ENCODE measurements around the gene ATP9B. TPM values are rescaled to one million over a fixed set of nuclear protein-coding genes. Genes with fewer than 3 reads are reported as not detected.
A peak's percentile ranks its signal among the peaks of the same experiment; 100 is the strongest.

ATP9B gene
- total and polyA plus RNA-seq, 12 donors = 6.7 to 19.7 (median 14.5) TPM

DNA sequence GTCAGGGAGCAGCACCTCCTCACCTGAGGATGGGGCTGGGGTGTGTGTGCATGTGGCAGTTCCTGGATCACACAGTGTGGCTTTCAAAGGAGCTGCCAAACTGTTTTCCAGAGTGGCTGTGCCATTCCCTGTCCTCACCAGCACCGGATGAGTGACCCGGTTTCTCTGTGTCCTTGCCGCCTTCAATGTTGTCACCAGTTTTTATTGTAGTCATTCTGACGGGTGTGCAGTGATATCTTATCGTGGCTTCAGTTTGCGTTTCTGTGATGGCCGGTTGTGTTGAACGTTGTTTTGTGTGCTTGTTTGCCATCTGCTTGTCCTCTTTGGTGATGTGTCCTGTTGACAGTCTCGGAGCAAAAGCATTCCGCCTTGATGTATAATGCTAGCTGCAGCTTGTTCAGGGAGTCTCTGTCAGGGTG, 108.9 kb downstream of the ATP9B start:
- Histone ChIP-seq H3K9me3 (no peaks in the 10 kb centered on the region), H3K4me1 (no peaks in the 10 kb centered on the region), H3K36me3 (peaks cover 0 to 39% (median 0%) of the 10 kb centered on the region in 9 donors), H3K27ac (no peak overlapping the region), H3K27me3 (no peaks in the 10 kb centered on the region), H3K4me3 (no peak overlapping the region)
- intact Hi-C loops (cut with DNase I) = no loop called here
- TF ChIP-seq, protein P1, sequence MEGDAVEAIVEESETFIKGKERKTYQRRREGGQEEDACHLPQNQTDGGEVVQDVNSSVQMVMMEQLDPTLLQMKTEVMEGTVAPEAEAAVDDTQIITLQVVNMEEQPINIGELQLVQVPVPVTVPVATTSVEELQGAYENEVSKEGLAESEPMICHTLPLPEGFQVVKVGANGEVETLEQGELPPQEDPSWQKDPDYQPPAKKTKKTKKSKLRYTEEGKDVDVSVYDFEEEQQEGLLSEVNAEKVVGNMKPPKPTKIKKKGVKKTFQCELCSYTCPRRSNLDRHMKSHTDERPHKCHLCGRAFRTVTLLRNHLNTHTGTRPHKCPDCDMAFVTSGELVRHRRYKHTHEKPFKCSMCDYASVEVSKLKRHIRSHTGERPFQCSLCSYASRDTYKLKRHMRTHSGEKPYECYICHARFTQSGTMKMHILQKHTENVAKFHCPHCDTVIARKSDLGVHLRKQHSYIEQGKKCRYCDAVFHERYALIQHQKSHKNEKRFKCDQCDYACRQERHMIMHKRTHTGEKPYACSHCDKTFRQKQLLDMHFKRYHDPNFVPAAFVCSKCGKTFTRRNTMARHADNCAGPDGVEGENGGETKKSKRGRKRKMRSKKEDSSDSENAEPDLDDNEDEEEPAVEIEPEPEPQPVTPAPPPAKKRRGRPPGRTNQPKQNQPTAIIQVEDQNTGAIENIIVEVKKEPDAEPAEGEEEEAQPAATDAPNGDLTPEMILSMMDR (IDR thresholded peaks at IDR 0.05) = no peak
- 44 to 63% methylated on average over 10 of the region's 10 CpGs for WGBS, 2 donors
- DNase-seq (no peak), ATAC-seq (peak in 7 of 8 donors; percentile 37 to 87 (median 73))

DNA sequence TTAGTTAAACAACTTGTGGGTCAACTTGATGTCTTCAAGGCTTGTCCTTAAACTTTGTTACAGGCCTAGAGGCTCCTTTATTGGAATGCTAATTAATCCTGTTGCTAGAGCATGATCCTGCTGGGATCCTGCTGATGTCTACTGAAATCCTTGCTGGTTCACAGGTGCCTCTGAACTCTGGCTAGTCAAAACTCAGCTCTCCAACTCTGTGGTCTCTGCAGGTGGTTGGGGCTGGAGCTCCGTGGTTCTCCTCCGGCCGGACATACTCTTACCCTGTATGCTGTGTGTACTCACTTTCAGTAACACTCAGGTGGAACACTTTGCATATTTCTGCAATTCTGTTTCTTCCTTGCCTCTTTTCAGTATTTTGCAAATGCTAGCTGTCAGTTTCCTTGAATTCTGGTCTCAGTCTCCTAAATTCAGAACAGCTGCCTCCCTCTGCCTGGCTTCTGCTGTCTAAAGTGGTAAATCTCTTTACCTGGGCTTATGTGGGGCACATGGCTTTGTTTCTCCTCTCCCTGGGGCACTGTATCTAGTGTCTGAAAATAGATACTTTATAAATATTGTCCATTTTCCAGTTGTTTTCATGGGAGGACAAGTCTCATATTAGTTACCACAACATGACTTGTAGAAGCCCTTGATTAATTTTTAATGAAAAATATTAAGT, 113.0 kb downstream of the ATP9B start:
- no peak overlapping the region for H3K4me3 ChIP-seq
- 98 to 99% methylated on average over 3 of the region's 3 CpGs for WGBS, 2 donors
- ATAC-seq = no peak
- H3K4me1 ChIP-seq = peaks cover 0 to 2% (median 0%) of the 10 kb centered on the region in 9 donors
- H3K36me3 ChIP-seq = peaks cover 0 to 12% (median 0%) of the 10 kb centered on the region in 9 donors
- H3K9me3 ChIP-seq = no peaks in the 10 kb centered on the region
- H3K27ac ChIP-seq = no peak overlapping the region
- TF ChIP-seq, protein P1 (IDR thresholded peaks at IDR 0.05) = no peak
- no peak for DNase-seq
- no peaks in the 10 kb centered on the region for H3K27me3 ChIP-seq
- intact Hi-C loops (cut with DNase I) = no loop called here

DNA sequence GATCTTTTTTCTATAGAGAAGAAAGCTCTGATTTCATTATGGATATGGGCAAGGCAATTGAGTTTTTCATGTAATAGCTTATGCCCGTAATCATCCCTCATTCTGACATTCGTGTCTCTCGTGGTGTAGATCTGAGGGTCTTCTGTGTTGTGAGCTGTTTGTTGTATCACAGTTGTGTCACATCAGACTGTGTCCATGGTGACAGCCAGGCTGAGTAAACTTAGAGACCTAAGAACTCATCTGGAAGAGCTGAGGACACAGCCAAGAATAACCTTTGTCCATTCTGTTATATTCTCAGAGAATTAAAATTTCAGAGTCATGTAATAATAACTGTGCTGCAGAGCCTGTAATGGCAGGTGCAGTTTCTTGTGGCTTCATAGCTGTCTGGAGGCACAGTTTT, 116.5 kb downstream of the ATP9B start:
- no peak for DNase-seq
- Histone ChIP-seq H3K4me3 (no peak overlapping the region), H3K27ac (no peak overlapping the region), H3K27me3 (no peaks in the 10 kb centered on the region), H3K4me1 (peaks cover 0 to 8% (median 0%) of the 10 kb centered on the region in 9 donors), H3K9me3 (no peaks in the 10 kb centered on the region), H3K36me3 (peaks cover 0 to 14% (median 0%) of the 10 kb centered on the region in 9 donors)
- TF ChIP-seq, protein P1 (IDR thresholded peaks at IDR 0.05) = no peak
- 71 to 83% methylated on average over 3 of the region's 3 CpGs for WGBS, 2 donors
- ATAC-seq = no peak
- intact Hi-C loops (cut with DNase I) = no loop called here

DNA sequence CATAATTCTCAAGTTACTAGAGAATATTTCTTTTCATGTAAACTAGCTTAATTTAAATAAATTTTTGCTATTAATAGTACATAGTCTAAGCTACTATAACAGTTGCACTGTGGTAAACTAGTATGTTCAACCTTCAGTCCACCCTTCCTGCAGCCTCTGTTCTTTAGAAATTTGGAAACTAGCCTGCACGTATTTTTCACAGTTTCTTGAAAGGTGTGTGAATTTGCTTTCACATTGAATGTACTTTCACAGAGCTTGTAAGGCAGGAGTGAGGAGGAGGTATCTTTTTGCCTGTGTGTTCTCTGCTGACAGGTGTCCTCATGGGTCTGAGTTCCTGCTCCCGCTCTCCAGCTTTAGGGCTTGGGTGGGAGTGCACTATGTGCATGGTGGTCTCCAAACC, 117.5 kb downstream of the ATP9B start:
- Histone ChIP-seq H3K27me3 (no peaks in the 10 kb centered on the region), H3K36me3 (peaks cover 0 to 14% (median 0%) of the 10 kb centered on the region in 9 donors), H3K4me1 (peaks cover 0 to 8% (median 0%) of the 10 kb centered on the region in 9 donors), H3K9me3 (no peaks in the 10 kb centered on the region), H3K27ac (no peak overlapping the region), H3K4me3 (no peak overlapping the region)
- intact Hi-C loops (cut with DNase I) = no loop called here
- DNase-seq (no peak), ATAC-seq (no peak)
- TF ChIP-seq, protein P1 (IDR thresholded peaks at IDR 0.05) = no peak
- 92 to 95% methylated on average over 2 of the region's 2 CpGs for WGBS, 2 donors
